GM21717 (cell line): ENCODE data around the gene SP6.

ENCODE experiments used
- ATAC-seq: cut with Tn5 transposase; IDR thresholded peaks from one replicate; pipeline ENCODE4 v1.9.1; 2021; ENCODE audit warnings: mild to moderate bottlenecking, moderate library complexity; ENCODE audit not compliant: unreplicated experiment

Gene SP6

DNA sequence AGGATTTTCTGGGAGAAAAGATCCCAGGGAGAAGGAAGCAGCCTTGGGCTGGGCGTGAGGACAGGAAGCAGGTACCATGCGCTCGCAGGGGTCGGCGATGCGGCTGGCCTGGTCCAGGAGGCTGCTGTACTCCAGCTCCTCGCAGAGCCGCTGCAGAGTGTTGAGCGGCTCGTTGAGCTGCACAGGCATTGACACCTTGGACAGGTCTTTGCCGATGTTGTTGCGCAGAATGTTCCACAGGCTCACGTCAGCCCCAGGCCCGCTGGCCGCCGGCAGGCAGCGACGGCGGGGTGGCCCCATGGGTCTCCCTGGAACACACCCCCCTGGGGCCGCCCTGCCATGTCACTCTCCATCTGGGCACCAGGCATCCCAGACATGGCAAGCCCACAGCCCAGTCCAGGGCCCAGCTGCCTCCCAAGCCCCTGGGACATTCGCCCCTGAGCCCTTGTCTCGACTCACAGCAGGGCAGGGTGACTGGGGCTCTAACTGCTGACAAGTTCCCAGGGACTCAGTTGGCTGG is 37.4 kb downstream of the SP6 start:
- ATAC-seq, result no peak

DNA sequence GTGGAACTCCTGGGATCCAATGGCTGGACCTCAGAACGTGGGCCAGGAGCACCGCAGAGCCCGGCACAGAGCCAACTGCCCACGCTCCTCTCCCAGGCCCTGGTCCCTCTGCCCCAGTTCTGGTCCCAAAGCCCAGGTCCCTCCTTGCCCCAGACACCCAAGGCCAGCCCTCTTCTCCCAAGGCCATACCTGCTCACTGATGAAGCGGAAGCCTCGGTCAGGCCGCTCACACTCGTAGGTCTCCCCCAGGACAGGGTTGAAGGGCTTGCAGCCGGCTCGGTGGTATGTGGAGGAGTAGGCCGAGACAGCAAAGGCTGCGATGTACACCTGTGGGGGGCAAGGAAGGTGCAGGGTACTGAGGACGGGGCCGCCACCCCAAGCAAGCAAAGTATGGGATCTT is 37.9 kb downstream of the SP6 start:
- ATAC-seq, result no peak

DNA sequence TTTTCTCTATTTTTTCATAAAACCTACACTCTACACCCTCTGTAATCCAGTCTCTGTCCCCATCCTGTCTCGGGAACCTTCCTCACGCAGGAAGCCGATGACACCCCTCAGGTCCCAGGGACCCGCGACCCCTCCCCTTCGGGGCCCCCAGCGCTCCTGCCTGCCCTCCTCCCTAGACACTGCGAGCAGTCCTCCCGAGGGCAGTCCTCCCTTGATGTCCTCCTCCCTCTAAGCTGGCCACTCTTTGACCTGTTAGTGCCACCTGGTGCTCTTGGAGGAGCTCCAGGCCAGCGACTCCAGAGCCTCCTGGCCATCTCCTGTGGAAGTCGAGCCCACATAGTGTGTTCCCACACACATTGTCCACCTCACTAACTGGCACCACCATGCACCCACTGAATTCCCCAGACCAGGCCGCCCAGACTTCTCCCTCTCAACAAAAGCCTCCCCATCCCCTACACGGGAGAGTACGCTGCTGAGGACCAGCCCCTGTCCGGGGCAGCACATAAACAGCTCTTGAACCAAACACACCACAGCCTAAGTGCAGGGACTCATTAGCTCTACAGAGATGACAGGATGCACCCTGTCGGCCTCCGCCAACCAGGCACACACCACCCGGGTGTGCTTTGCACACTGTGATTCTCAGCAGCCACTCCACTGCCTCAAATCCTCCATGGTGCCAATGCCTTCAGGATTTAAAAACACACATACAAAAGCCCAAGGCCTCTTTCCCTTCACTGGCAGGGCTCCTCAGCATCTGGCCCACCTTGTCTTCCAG is 38.6 kb downstream of the SP6 start:
- ATAC-seq, result no peak

DNA sequence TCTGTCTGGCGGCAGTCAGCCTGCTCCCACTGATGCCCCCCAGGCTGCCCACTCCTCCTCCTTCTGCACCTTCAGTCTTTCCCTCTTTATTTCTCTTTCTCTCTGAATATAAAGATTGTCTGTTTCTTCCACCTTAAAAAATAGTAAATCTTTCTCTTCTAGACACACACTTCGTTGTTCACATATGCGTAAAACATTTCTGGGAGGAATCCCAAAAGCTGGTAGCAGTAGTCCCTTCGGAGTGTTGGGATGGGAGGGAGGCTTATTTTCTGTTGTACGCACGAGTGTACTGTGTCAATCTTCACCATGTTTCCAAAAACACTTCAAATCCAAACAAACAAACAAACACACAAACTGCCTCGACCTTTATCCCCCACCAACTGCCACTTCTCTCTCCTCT is 39.3 kb downstream of the SP6 start:
- ATAC-seq, result no peak

DNA sequence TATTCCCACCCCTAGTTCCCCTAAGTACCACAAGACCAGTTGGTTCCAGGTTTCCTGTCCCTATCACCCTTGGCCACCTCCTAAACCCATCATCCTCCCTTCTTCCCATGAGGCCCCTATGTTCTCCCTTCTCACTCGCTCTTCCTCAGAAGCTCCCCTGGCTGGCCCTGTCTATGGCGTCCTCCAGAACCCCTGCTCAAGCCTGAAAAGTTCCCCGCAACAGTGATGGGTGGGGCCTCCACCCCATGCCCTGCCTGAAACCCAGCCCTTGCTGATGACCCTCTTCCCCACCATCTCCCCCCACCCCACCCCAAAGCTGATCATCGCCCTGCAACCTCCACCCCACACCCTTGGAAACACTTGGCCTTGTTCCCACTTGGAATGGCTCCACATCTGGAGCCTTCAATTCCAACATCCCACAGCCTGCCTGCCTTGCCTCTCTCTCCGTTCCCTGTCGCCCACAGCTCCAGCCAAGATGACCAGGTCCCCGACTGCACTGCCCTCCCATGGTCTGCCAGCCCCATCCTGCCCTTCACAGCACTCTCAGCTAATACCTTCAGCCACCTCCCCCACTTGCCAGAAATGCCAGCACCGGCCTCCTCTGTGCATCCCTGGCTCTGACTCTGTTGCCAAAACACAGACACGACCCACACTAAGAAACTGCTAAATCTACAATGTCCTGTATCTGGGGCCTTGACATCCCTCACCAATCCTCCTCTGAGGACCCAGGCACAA is 39.9 kb downstream of the SP6 start:
- no peak for ATAC-seq

GRCh38 chr17:47810200-47810821 is 40.7 kb downstream of the SP6 start:
- no peak for ATAC-seq

DNA sequence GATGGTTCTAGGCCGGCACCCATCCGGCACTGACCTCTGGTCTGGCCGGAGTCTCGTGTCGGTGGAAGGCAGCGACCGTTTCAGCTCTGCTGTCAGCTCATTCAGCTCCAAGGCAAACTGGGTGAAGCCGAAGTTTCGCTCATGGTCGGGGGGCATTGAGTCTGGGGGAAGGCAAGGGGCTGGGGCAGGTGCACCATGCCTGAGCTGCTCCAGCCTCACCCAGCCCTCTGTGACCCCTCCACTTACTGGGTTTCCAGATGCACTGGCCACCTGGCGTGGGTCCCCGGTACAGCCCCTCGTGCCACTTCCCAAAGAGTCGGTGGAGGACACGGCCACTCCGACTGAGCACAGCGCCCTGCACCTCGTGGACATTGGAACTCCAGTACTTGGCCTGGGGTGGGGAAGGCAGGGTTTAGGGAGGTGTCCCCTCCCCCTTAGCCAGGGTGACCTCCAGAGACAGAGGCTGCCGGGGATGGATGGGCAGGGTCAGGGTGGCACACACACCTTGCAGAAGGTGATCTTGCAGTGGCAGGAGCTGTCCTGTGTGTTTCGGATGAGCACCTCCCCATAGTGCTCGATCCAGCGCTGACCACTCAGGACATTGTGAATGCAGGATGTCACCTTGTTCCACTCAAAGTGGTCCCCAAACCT is 42.0 kb downstream of the SP6 start:
- ATAC-seq, result no peak

DNA sequence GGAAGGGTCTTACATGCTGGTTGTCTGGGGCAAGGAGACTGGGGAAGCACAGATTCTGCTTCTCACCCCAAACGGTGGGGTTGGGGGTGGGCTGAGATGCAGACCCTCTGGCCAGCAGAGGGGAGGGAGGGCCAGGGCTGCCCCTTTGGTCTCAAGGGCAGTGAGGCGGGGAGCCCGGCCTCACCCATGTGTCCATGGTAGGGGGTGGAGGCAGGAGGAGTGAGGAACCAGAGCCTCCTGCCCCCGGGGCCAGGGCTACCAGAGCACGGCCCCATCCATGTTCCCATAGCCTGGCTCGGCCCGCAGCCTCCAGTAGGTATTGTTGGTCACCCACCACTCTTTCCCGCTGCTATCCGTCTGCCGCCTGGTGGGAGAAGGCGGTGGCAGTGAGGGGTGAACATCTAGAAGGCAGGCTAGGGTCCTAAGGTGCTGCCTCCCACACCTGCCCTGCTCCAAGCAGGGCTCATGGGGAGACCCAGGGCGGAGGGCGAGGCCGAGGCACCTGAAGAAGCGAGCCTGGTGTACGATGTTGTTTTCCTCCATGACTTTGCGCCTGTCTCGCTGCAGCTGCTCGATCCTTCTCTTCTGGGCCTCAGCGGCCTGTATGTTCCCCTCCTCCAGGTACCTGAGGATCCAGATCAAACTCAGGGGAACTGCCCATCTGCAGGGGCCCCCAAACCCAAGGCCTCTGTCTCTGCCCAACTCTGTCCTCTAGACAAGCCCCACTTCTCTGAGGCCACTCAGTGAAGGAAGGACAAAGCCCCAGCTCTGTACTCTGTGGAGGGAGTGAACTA is 42.7 kb downstream of the SP6 start:
- ATAC-seq, result no peak

DNA sequence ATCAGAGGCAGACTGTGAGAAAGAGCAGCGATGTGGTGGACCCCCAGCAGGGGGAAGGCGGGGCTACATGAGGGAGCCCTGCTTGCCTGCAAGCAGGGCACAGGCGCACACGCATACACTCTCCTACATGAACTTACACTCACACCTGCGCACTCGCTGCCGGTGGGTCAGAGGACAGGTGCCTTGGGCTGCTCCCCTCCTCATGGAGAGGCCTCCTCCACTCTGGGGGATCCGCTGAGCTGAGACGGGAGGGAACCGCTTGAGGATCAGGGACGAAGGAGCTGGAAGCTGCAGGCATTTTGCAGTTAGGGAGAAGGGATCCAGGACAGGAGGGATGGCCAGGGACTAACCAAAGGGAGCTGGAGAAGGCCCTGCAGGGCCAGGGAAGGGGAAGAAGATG is 43.5 kb downstream of the SP6 start:
- no peak for ATAC-seq

- ATAC-seq, result no peak
Measured at GRCh38 chr17:47806913-47807255, 44.1 kb downstream of the SP6 start.

- ATAC-seq, result no peak
Measured at GRCh38 chr17:47806026-47806912, 44.7 kb downstream of the SP6 start.

- ATAC-seq, result no peak
Measured at GRCh38 chr17:47804461-47804860, 46.5 kb downstream of the SP6 start.

DNA sequence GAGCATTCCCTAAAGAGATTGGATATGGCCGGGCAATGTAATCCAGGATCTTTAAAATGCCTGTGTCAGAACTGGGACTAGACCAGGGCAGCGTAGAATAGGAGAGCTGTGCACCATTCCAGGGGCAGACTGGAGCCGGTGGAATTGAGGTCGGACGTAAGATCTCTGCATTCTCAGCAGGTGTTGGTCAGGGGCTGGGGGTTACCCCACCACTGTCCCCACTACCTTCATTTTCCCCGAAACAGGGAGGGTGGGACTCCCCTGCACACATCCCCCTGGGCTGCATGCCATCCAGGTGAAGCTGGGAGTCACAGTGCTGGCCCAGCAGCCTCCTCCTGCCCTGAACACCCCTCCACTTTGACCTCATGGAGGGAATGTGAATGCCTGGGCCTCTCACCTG is 47.2 kb downstream of the SP6 start:
- ATAC-seq, result no peak

- no peak for ATAC-seq
Measured at GRCh38 chr17:47803201-47803600, 47.8 kb downstream of the SP6 start.

GRCh38 chr17:47802341-47803022 is 48.5 kb downstream of the SP6 start:
- no peak for ATAC-seq

DNA sequence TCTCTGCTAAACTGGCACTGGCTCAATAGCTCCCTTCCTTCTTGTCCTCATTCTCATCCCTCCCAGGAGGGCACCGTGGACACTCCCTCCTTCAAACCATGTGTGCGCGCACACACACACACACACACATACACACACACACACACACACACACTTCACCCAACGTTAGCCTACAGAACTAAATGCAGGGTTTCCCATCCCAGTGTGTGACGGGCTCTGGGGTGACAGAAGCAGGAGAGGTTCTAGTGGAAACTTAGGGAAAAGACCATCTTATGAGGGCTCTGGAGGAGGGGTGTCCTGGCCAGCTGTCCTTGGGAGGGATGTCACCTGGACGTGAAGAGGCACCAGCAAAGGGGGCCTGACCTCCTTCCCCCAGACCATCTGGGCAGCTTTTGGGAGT is 49.1 kb downstream of the SP6 start:
- no peak for ATAC-seq

GRCh38 chr17:47801176-47801765 is 49.7 kb downstream of the SP6 start:
- ATAC-seq, result no peak

GRCh38 chr17:47800686-47801085 is 50.3 kb downstream of the SP6 start:
- ATAC-seq, result no peak

- ATAC-seq, result no peak
Measured at GRCh38 chr17:47797797-47798196, 53.2 kb downstream of the SP6 start.
